ENCODE data around the gene MANF. TPM values are rescaled to one million over a fixed set of nuclear protein-coding genes. Genes with fewer than 3 reads are reported as not detected.

MANF gene
- total and polyA plus RNA-seq, 2 of the 4 experiments (the other 2 are of a cell fraction) = 65.4 to 122 TPM

GRCh38 chr3:51382076-51382745 lies 2.9 kb upstream of the MANF start:
- Histone ChIP-seq H3K36me3 (ENCODE audit: control insufficient read depth, insufficient read depth, low read length) (peaks cover 5% of the 10 kb centered on the region; the same call in 1 of the 2 replicates), H3K9me1 (ENCODE audit: insufficient read depth, low read length) (no peaks in the 10 kb centered on the region), H3K9me3 (ENCODE audit: control insufficient read depth, insufficient read depth, low read length) (no peaks in the 10 kb centered on the region), H3K79me1 (ENCODE audit: low read depth in 1 of 2, low read length in 2 of 2) (peaks cover 17 to 30% of the 10 kb centered on the region in 2 experiments), H3K4me2 (ENCODE audit: low read depth, low read length) (no peak overlapping the region), H2BK20ac (ENCODE audit: low read depth, low read length) (no peak overlapping the region), H4K91ac (ENCODE audit: insufficient read depth, low read depth, low read length) (no peak overlapping the region), H3K23ac (ENCODE audit: low read depth, low read length) (no peak overlapping the region), H4K8ac (ENCODE audit: low read depth in 2 of 2, low read length in 2 of 2) (no peak overlapping the region), H3K4me1 (ENCODE audit: control insufficient read depth, insufficient read depth, low read length) (peaks cover 6% of the 10 kb centered on the region), H3K4ac (ENCODE audit: low read depth, low read length) (no peak overlapping the region), H3K56ac (ENCODE audit: extremely low read depth, insufficient read depth, low read length) (no peak overlapping the region), H3K14ac (replicated peaks; ENCODE audit: low read depth, low read length) (no peak overlapping the region), H4K20me1 (ENCODE audit: insufficient read depth, low read length) (peaks cover 11% of the 10 kb centered on the region), H3K27me3 (ENCODE audit: control insufficient read depth, insufficient read depth, low read length) (peaks cover 5% of the 10 kb centered on the region), H2AK9ac (replicated peaks; ENCODE audit: low read depth, low read length, poor library complexity) (no peak overlapping the region), H3K18ac (ENCODE audit: low read depth, low read length) (no peak overlapping the region), H3K27ac (ENCODE audit: insufficient read depth, low read length) (no peak overlapping the region), H2BK5ac (ENCODE audit: low read depth, low read length, poor library complexity, severe bottlenecking) (no peak overlapping the region), H2AFZ (replicated peaks; ENCODE audit: low read length, poor library complexity) (no peak overlapping the region), H3K9ac (ENCODE audit: low read depth, low read length) (no peak overlapping the region), H2BK120ac (ENCODE audit: low read depth, low read length) (no peak overlapping the region), H3K4me3 (ENCODE audit: insufficient read depth, low read depth, low read length) (no peak overlapping the region), H2AK5ac (ENCODE audit: low read depth, low read length) (no peak overlapping the region), H4K5ac (ENCODE audit: low read depth, low read length) (no peak overlapping the region), H2BK15ac (ENCODE audit: low read depth, low read length) (no peak overlapping the region)
- ChIA-PET CTCF (no interaction called here), POLR2A (ENCODE audit: unreplicated experiment) (no interaction called here)
- ATAC-seq (ENCODE audit: low read depth) (no peak), DNase-seq (no peak)
- dilution Hi-C loops (cut with HindIII; ENCODE audit: low sequenced_read_pairs, unreplicated experiment) (no loop called here), intact Hi-C loops (cut with micrococcal nuclease) (no loop called here), in situ Hi-C loops (cut with MboI; ENCODE audit: low sequenced_read_pairs) (loop anchor here (25.0 kb wide), 2 partner anchors 555 to 1045 kb away; partner anchors contain the start of genes PARP3, RASSF1, RRP9 and TUSC2)
- BruUV-seq (replicated peaks) = no TSS peak
- no peak for TF ChIP-seq USF2 (IDR thresholded peaks at IDR 0.05; ENCODE audit: low read depth, low read length)
- no peak for TF ChIP-seq MXI1 (IDR thresholded peaks at IDR 0.05; ENCODE audit: borderline replicate concordance, low read depth, low read length)
- no peak for TF ChIP-seq CEBPB (IDR thresholded peaks at IDR 0.05; ENCODE audit: low read depth, low read length)
- no peak for TF ChIP-seq POLR2A (IDR thresholded peaks at IDR 0.05; ENCODE audit: low read depth, low read length)
- no peak for TF ChIP-seq FOS (IDR thresholded peaks at IDR 0.05; ENCODE audit: low read depth, low read length)
- TF ChIP-seq CTCF (conservative IDR thresholded peaks at IDR 0.05; ENCODE audit: low read depth, low read length) = no peak
- TF ChIP-seq SMC3 (IDR thresholded peaks at IDR 0.05; ENCODE audit: low read depth, low read length) = no peak
- no peak for TF ChIP-seq MAZ (IDR thresholded peaks at IDR 0.05; ENCODE audit: borderline replicate concordance, low read depth, low read length)
- TF ChIP-seq BHLHE40 (IDR thresholded peaks at IDR 0.05; ENCODE audit: low read depth, low read length) = no peak
- TF ChIP-seq ELK1 (IDR thresholded peaks at IDR 0.05; ENCODE audit: borderline replicate concordance, low read depth, low read length) = no peak
- no peak for TF ChIP-seq RAD21 (IDR thresholded peaks at IDR 0.05; ENCODE audit: low read length)
- TF ChIP-seq RFX5 (IDR thresholded peaks at IDR 0.05; ENCODE audit: low read depth, low read length) = no peak
- TF ChIP-seq NFE2L2 (IDR thresholded peaks at IDR 0.05; ENCODE audit: low read depth, low read length) = no peak
- no CpG with 5 or more reads among the region's 4 CpGs for WGBS, 2 experiments (ENCODE audit: extremely low coverage in 2 of 2, insufficient read length in 1 of 2)

Measured in IMR-90 (cell line).